Sigmoid colon (tissue), 4 donors: ENCODE data around the gene CCDC57.
A peak's percentile ranks its signal among the peaks of the same experiment; 100 is the strongest.

Source experiments
- POLR2A ChIP-seq, 2 donors: fragments of 450-650 bp; IDR thresholded peaks; one replicate each; pipeline ENCODE4 v1.6.1; 2016; ENCODE audit warnings: antibody characterized with exemption in 2 of 2, mild to moderate bottlenecking in 2 of 2, moderate library complexity in 2 of 2
- POLR2AphosphoS5 ChIP-seq, 4 donors: sonication (generic); formaldehyde crosslinking; IDR thresholded peaks; one replicate each; pipeline ENCODE4 v1.6.1; 2017; ENCODE audit warnings: antibody characterized with exemption in 4 of 4
- TF ChIP-seq, protein P1 (sequence below), 4 experiments: fragments of 450-650 bp in 3 of 4; fragments of 200-600 bp in 1 of 4; IDR thresholded peaks; one replicate each; pipeline ENCODE4 v1.5.1; 2016 to 2019; ENCODE audit warnings: antibody characterized with exemption in 4 of 4, mild to moderate bottlenecking in 3 of 4, moderate library complexity in 2 of 4

DNA sequence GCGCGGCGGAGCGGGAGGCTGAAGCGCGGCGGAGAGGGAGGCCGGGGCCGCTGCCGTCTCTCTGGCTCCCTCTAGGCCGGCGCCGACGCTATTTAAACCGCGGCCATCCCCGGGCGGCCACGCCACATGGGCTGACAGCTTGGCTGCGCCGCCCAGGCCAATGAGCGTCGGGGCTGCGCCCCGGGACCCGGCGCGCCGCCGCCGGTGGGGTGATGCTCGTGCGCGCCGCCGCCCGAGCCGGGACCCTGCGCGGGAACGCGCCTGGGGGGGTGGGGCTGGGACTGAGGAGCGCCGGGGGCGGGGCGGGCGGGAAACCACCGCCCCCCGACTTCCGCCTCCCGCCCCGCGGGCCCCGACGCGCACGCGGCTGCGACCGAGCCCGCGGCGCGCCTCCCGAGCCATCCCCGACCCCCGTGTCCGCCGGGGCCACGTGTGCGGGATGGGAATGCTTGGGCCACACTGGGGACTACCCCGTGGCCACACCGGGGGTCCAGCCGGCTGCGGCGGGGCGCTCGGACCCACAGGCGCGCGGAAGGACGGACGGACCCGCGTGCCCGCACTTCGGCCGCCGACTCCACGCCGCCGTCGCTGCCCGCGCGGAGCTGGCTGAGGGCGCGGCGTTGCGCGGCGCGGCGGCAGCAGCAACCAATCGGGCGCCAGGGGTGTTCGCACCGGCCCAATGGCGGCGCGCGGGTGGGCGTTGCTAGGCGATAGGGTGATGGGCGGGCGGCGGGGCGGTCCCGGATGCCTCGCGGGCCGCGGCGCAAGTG is 114.3 kb downstream of the CCDC57 start, which contains the start of gene FASN:
- TF ChIP-seq POLR2A (IDR thresholded peaks at IDR 0.05) = peak; percentile 28 to 38
- TF ChIP-seq POLR2AphosphoS5 (IDR thresholded peaks at IDR 0.05) = peak; percentile 62 to 91 (median 77)
- TF ChIP-seq, protein P1, sequence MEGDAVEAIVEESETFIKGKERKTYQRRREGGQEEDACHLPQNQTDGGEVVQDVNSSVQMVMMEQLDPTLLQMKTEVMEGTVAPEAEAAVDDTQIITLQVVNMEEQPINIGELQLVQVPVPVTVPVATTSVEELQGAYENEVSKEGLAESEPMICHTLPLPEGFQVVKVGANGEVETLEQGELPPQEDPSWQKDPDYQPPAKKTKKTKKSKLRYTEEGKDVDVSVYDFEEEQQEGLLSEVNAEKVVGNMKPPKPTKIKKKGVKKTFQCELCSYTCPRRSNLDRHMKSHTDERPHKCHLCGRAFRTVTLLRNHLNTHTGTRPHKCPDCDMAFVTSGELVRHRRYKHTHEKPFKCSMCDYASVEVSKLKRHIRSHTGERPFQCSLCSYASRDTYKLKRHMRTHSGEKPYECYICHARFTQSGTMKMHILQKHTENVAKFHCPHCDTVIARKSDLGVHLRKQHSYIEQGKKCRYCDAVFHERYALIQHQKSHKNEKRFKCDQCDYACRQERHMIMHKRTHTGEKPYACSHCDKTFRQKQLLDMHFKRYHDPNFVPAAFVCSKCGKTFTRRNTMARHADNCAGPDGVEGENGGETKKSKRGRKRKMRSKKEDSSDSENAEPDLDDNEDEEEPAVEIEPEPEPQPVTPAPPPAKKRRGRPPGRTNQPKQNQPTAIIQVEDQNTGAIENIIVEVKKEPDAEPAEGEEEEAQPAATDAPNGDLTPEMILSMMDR (IDR thresholded peaks at IDR 0.05) = peak in 1 of 4 experiments; percentile 31
